ENCODE measurements around the gene CBFA2T2.

GRCh38 chr20:33443512-33444239, 46.2 kb upstream of the CBFA2T2 start, which contains the start of gene SNTA1:
- TF ChIP-seq REST (IDR thresholded peaks at IDR 0.05; ENCODE audit: insufficient read depth in 1 of 2, low read depth in 2 of 2, low read length in 2 of 2) (no peak), TAF1 (IDR thresholded peaks at IDR 0.05; ENCODE audit: borderline replicate concordance, insufficient read depth, low read length) (0 out of 2 replicates have a peak, but pooled peaks have one; percentile 27), POLR2AphosphoS5 (IDR thresholded peaks at IDR 0.05; ENCODE audit: low read depth, low read length) (no peak; the same call in 1 of the 2 replicates)

All from PFSK-1 (cell line).